IMR-90 (cell line): ENCODE data around the gene MRTFA. TPM values are rescaled to one million over a fixed set of nuclear protein-coding genes. Genes with fewer than 3 reads are reported as not detected.

ENCODE experiments used
- ATAC-seq: fragments of 200-7000 bp; cut with Tn5 transposase; 2 replicates; pipeline ENCODE4 v1.9.1; 2020; ENCODE audit warnings: low read depth, mild to moderate bottlenecking, moderate library complexity
- BruUV-seq: library from RNA; stranded (reverse); fragments of 400-500 nt; replicated peaks from 2 replicates; lab custom pipeline; 2021; lab: Mats Ljungman, UMichigan
- CTCF ChIA-PET: fragments of 300-600 bp; formaldehyde crosslinking; extraction: SDS; loops from one replicate; lab custom pipeline; 2021; ENCODE audit warnings: antibody characterized with exemption; lab: Yijun Ruan, JAX
- POLR2A ChIA-PET: fragments of 300-600 bp; sonication (Branson Sonifier 250); formaldehyde crosslinking; loops from one replicate; lab custom pipeline; 2022; ENCODE audit warnings: antibody characterized with exemption; ENCODE audit not compliant: unreplicated experiment; lab: Charles Lee
- DNase-seq: peaks from one replicate; pipeline ENCODE4 v3.0.0; 2013
- H2AFZ ChIP-seq: replicated peaks from 2 replicates; pipeline ENCODE3; 2013; ENCODE audit warnings: low read length, mild to moderate bottlenecking; ENCODE audit not compliant: poor library complexity
- H2AK5ac ChIP-seq: 2 replicates; pipeline ENCODE4 v1.6.1; 2013; ENCODE audit warnings: low read depth, low read length, inconsistent platforms
- H2AK9ac ChIP-seq: replicated peaks from 2 replicates; pipeline ENCODE3; 2013; ENCODE audit warnings: mild to moderate bottlenecking, low read depth, low read length, moderate library complexity; ENCODE audit not compliant: poor library complexity
- H2BK120ac ChIP-seq: 2 replicates; pipeline ENCODE4 v1.6.1; 2013; ENCODE audit warnings: low read depth, low read length, inconsistent platforms
- H2BK15ac ChIP-seq: 3 replicates; pipeline ENCODE4 v1.6.1; 2013; ENCODE audit warnings: low read depth, low read length, inconsistent platforms
- H2BK20ac ChIP-seq: 2 replicates; pipeline ENCODE4 v1.6.1; 2013; ENCODE audit warnings: low read depth, mild to moderate bottlenecking, inconsistent platforms, low read length, moderate library complexity
- H2BK5ac ChIP-seq: 2 replicates; pipeline ENCODE4 v1.6.1; 2013; ENCODE audit warnings: mild to moderate bottlenecking, low read depth, low read length, inconsistent platforms; ENCODE audit not compliant: poor library complexity, severe bottlenecking
- H3K14ac ChIP-seq: replicated peaks from 2 replicates; pipeline ENCODE4 v1.6.1; 2013; ENCODE audit warnings: low read depth, low read length, inconsistent platforms
- H3K18ac ChIP-seq: 2 replicates; pipeline ENCODE4 v1.6.1; 2013; ENCODE audit warnings: low read depth, low read length, control low read depth
- H3K23ac ChIP-seq: 2 replicates; pipeline ENCODE4 v1.6.1; 2013; ENCODE audit warnings: low read depth, low read length, inconsistent platforms
- H3K27ac ChIP-seq: 2 replicates; pipeline ENCODE4 v1.5.1; 2013; ENCODE audit warnings: mild to moderate bottlenecking, control low read depth, low read length; ENCODE audit not compliant: insufficient read depth
- H3K27me3 ChIP-seq: 2 replicates; pipeline ENCODE4 v1.6.1; 2013; ENCODE audit warnings: low read length; ENCODE audit not compliant: control insufficient read depth, insufficient read depth
- H3K36me3 ChIP-seq: 2 replicates; pipeline ENCODE4 v1.6.1; 2013; ENCODE audit warnings: low read length, mixed read lengths; ENCODE audit not compliant: control insufficient read depth, insufficient read depth
- H3K4ac ChIP-seq: 2 replicates; pipeline ENCODE4 v1.6.1; 2013; ENCODE audit warnings: low read depth, low read length, inconsistent platforms
- H3K4me1 ChIP-seq: 2 replicates; pipeline ENCODE4 v1.6.1; 2013; ENCODE audit warnings: low read length, mixed read lengths; ENCODE audit not compliant: control insufficient read depth, insufficient read depth
- H3K4me2 ChIP-seq: 2 replicates; pipeline ENCODE4 v1.6.1; 2013; ENCODE audit warnings: low read depth, mild to moderate bottlenecking, control low read depth, low read length, moderate library complexity
- H3K4me3 ChIP-seq: 2 replicates; pipeline ENCODE4 v1.5.1; 2013; ENCODE audit warnings: low read depth, mild to moderate bottlenecking, control low read depth, low read length, moderate library complexity; ENCODE audit not compliant: insufficient read depth
- H3K56ac ChIP-seq: 2 replicates; pipeline ENCODE4 v1.6.1; 2013; ENCODE audit warnings: low read length, inconsistent platforms; ENCODE audit not compliant: insufficient read depth; ENCODE audit errors: extremely low read depth
- H3K79me1 ChIP-seq, 2 experiments: 2 replicates each; pipeline ENCODE4 v1.6.1; 2013; ENCODE audit warnings: low read length in 2 of 2, inconsistent platforms in 1 of 2, low read depth in 1 of 2
- H3K9ac ChIP-seq: 2 replicates; pipeline ENCODE4 v1.6.1; 2013; ENCODE audit warnings: low read depth, low read length, control low read depth
- H3K9me1 ChIP-seq: 2 replicates; pipeline ENCODE4 v1.6.1; 2013; ENCODE audit warnings: low read length, inconsistent platforms; ENCODE audit not compliant: insufficient read depth
- H3K9me3 ChIP-seq: 2 replicates; pipeline ENCODE4 v1.6.1; 2013; ENCODE audit warnings: low read length; ENCODE audit not compliant: control insufficient read depth, insufficient read depth
- H4K20me1 ChIP-seq: 2 replicates; pipeline ENCODE4 v1.6.1; 2013; ENCODE audit warnings: low read length, inconsistent platforms; ENCODE audit not compliant: insufficient read depth
- H4K5ac ChIP-seq: 2 replicates; pipeline ENCODE4 v1.6.1; 2013; ENCODE audit warnings: mild to moderate bottlenecking, low read depth, low read length, control low read depth
- H4K8ac ChIP-seq, 2 experiments: 2 replicates each; pipeline ENCODE4 v1.6.1; 2013; ENCODE audit warnings: low read depth in 2 of 2, low read length in 2 of 2, control low read depth in 1 of 2, inconsistent platforms in 1 of 2
- H4K91ac ChIP-seq: 2 replicates; pipeline ENCODE4 v1.6.1; 2013; ENCODE audit warnings: low read depth, low read length, inconsistent platforms; ENCODE audit not compliant: insufficient read depth
- ELK1 ChIP-seq: fragments of 150-350 bp; IDR thresholded peaks from 2 replicates; pipeline ENCODE4 v1.6.1; 2016; ENCODE audit warnings: low read depth, mild to moderate bottlenecking, low read length, moderate library complexity, borderline replicate concordance
- POLR2A ChIP-seq: IDR thresholded peaks from 2 replicates; pipeline ENCODE4 v1.6.1; 2012; ENCODE audit warnings: mild to moderate bottlenecking, low read depth, low read length
- RAD21 ChIP-seq: IDR thresholded peaks from 2 replicates; pipeline ENCODE4 v1.6.1; 2012; ENCODE audit warnings: low read length, improper control_type of control experiment
- RCOR1 ChIP-seq: IDR thresholded peaks from 2 replicates; pipeline ENCODE4 v1.6.1; 2012; ENCODE audit warnings: mild to moderate bottlenecking, low read length, improper control_type of control experiment; ENCODE audit not compliant: insufficient replicate concordance
- RFX5 ChIP-seq: IDR thresholded peaks from 2 replicates; pipeline ENCODE4 v1.8.0; 2012; ENCODE audit warnings: low read depth, mild to moderate bottlenecking, low read length, moderate library complexity
- WGBS, 2 experiments: methylation state at CpG; one replicate each; pipeline versions ENCODE4 v1.1.5 to v1.1.7; 2013; ENCODE audit warnings: missing lambda C conversion rate in 2 of 2; ENCODE audit not compliant: insufficient read length in 1 of 2; ENCODE audit errors: extremely low coverage in 2 of 2; 5-methylcytosine and 5-hydroxymethylcytosine counted together
- dilution Hi-C: fragments of 300-500 bp; cut with HindIII; formaldehyde crosslinking; loops from one replicate; pipeline ENCODE4 v1.14.3; 2018; ENCODE audit warnings: low sequenced_read_pairs; ENCODE audit not compliant: unreplicated experiment
- in situ Hi-C: fragments of 300-500 bp; cut with MboI; formaldehyde crosslinking; loops from 3 replicates; pipeline ENCODE4 v1.14.3; 2019; ENCODE audit warnings: low sequenced_read_pairs, inconsistent platforms, mixed read lengths
- intact Hi-C: fragments of 100-400 bp; cut with micrococcal nuclease; formaldehyde crosslinking; loops from 2 replicates; pipeline ENCODE4 v1.10.0; 2022
- polyA plus RNA-seq, 3 experiments: library from polyadenylated mRNA; depleted of rRNA; stranded (reverse); fragments of >200 nt; gene quantifications; 2 replicates each; pipeline ENCODE4 v1.2.3, GENCODE V29; 2012; ENCODE audit warnings: low replicate concordance in 1 of 3
- total RNA-seq: library from RNA; depleted of rRNA; stranded (reverse); fragments of >200 nt; gene quantifications from 2 replicates; pipeline ENCODE4 v1.2.3, GENCODE V29; 2012

The MRTFA gene
- total and polyA plus RNA-seq, 2 of the 4 experiments (the other 2 are of a cell fraction), result 12.5 to 17.2 TPM

GRCh38 chr22:40534379-40535188, 101.9 kb downstream of the MRTFA start:
- TF ChIP-seq ELK1, result no peak
- TF ChIP-seq RAD21, result peak; percentile 21; the same call in 1 of the 2 replicates
- TF ChIP-seq RFX5, result no peak
- TF ChIP-seq RCOR1, result no peak
- TF ChIP-seq POLR2A, result 0 out of 2 replicates have a peak, but pooled peaks have one; percentile 10
- dilution Hi-C loops (no loop called here), intact Hi-C loops (loop anchor here (5.0 kb wide), 1 partner anchor 103 kb away; the partner anchor contains the start of gene MRTFA), in situ Hi-C loops (no loop called here)
- H2BK15ac ChIP-seq, result peak overlapping the region; percentile 81; the same call in 1 of the 3 replicates
- no peaks in the 10 kb centered on the region for H3K27me3 ChIP-seq
- H3K14ac ChIP-seq, result peak overlapping the region; percentile 83
- H3K4ac ChIP-seq, result peak overlapping the region; percentile 89
- no peaks in the 10 kb centered on the region for H3K9me3 ChIP-seq
- CTCF ChIA-PET, result interaction anchor here (0.6 to 2.3 kb wide), 3 partner anchors 10 to 205 kb away, joined by 4 to 16 read pairs (median 5); no protein-coding TSS in a partner anchor
- no TSS peak for BruUV-seq
- H4K91ac ChIP-seq, result peak overlapping the region; percentile 68
- no peak overlapping the region for H2AK9ac ChIP-seq
- H3K36me3 ChIP-seq, result no peaks in the 10 kb centered on the region
- POLR2A ChIA-PET, result no interaction called here
- no peak overlapping the region for H3K4me3 ChIP-seq
- peaks cover 23% of the 10 kb centered on the region; the same call in 1 of the 2 replicates for H4K20me1 ChIP-seq
- H3K23ac ChIP-seq, result peak overlapping the region; percentile 91
- H4K5ac ChIP-seq, result peak overlapping the region; percentile 21
- H3K56ac ChIP-seq, result peak overlapping the region; percentile 54; the same call in 1 of the 2 replicates
- WGBS, 2 experiments, result 8% methylated on average over 2 of the region's 6 CpGs; no CpG with 5 or more reads in 1 of the 2 experiments
- peak overlapping the region; percentile 92 for H3K27ac ChIP-seq
- peak overlapping the region; percentile 95 for H2BK5ac ChIP-seq
- peak overlapping the region; percentile 24 for H2AFZ ChIP-seq
- peak overlapping the region; percentile 78 for H3K4me2 ChIP-seq
- peak overlapping the region; percentile 60 to 64; a peak in 3 of 4 replicates for H4K8ac ChIP-seq
- peak overlapping the region; percentile 97; the same call in 1 of the 2 replicates for H2AK5ac ChIP-seq
- peaks cover 10% of the 10 kb centered on the region for H3K9me1 ChIP-seq
- H3K18ac ChIP-seq, result peak overlapping the region; percentile 58
- peaks cover 19% of the 10 kb centered on the region for H3K4me1 ChIP-seq
- H3K79me1 ChIP-seq, result peaks cover 13 to 51% of the 10 kb centered on the region in 2 experiments; a peak in 3 of 4 replicates
- ATAC-seq, result peak; percentile 80
- peak; percentile 71 for DNase-seq
- H2BK20ac ChIP-seq, result peak overlapping the region; percentile 44; the same call in 1 of the 2 replicates
- 0 out of 2 replicates have a peak overlapping the region, but pooled peaks have one; percentile 33 for H3K9ac ChIP-seq
- H2BK120ac ChIP-seq, result peak overlapping the region; percentile 90
